GM21515 (cell line): ENCODE measurements around the gene AMMECR1L.
"Not testable (repeated sequence)": the region's sequence is repeated elsewhere in the genome, so short reads cannot be mapped to it uniquely, and the experiment has no call there.

ENCODE experiments used
- ATAC-seq: cut with Tn5 transposase; IDR thresholded peaks from one replicate; pipeline ENCODE4 v1.9.1; 2021; ENCODE audit not compliant: unreplicated experiment

AMMECR1L gene

GRCh38 chr2:127843677-127844076, 42.1 kb downstream of the AMMECR1L start:
- ATAC-seq: no peak

GRCh38 chr2:127841466-127842178, 44.1 kb downstream of the AMMECR1L start:
- no peak for ATAC-seq

DNA sequence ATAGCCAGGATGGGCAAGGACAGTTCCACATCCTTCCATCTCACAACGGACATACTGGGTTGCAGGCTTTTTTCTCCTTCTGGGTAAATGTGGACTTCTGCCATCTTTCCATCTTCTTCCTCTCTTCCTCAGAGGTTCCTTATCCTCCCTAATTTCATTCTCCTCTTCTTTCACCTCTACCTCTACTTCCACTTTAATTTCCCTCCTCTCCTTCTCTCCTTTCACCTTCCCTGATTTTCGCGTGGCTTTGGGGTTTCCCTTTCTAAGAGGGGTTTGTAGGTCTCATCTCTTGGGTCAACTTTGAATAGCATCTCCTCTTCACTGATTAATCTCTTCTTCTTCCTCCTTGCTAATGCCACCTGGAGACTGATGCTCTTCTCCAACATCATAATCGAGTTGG, 44.9 kb downstream of the AMMECR1L start:
- ATAC-seq: no peak

GRCh38 chr2:127834951-127835350, 50.8 kb downstream of the AMMECR1L start:
- no peak for ATAC-seq

DNA sequence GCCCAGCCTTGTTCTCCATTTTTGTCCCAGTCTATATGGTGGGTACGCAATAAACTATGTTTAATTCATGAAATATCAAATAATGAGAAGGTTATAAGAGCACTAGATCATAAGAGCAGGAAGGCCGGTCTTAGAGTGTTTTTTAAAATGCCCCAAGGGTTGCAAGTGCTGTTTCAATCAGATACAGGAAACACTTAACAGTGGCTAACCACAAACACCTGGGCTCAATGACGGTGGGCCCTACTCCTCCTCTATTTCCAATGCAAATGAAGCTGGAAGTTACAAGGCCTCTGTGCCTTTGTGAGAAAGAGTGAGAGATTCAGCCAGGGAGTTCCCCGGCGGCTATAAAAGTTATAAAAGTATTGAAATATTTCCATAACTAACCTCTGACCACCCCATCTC, 55.9 kb downstream of the AMMECR1L start:
- peak; percentile 98 for ATAC-seq

GRCh38 chr2:127826708-127827107, 59.0 kb downstream of the AMMECR1L start:
- ATAC-seq: not testable (repeated sequence)

- no peak for ATAC-seq
Measured at GRCh38 chr2:127826047-127826446, 59.7 kb downstream of the AMMECR1L start.

- no peak for ATAC-seq
Measured at GRCh38 chr2:127820080-127820668, 65.6 kb downstream of the AMMECR1L start.

DNA sequence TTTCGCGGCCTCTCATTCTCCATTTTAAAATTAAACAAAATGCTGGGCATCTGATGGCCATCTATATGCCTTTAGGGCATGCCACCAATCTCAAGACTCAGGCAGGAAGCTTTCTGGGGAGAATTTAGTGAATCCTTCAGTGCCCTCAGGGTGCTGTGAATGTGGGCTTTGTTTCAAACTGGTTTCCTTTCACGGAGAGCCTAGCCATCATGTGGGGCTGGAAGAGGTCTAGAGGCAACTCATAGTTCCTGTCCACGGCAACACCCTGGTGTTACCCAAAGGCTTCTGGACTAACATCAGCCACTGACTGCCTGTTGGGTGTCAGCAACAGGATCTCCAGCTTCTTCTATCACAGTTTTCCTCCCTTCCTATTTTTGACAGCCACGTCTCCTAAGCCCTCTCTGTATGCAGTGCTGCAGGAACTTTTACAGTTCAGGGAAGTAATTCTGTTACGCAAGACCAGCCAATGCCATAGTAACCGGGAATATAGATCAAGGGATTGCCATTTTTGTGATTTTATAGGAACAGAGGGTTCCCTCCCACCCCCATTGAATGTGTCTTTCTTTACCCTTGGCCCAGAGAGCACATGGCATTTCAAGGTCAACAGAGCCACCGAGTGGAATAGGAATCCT, 66.8 kb downstream of the AMMECR1L start:
- no peak for ATAC-seq

GRCh38 chr2:127818241-127818640, 67.5 kb downstream of the AMMECR1L start:
- no peak for ATAC-seq

GRCh38 chr2:127814677-127815076, 71.1 kb downstream of the AMMECR1L start:
- no peak for ATAC-seq

DNA sequence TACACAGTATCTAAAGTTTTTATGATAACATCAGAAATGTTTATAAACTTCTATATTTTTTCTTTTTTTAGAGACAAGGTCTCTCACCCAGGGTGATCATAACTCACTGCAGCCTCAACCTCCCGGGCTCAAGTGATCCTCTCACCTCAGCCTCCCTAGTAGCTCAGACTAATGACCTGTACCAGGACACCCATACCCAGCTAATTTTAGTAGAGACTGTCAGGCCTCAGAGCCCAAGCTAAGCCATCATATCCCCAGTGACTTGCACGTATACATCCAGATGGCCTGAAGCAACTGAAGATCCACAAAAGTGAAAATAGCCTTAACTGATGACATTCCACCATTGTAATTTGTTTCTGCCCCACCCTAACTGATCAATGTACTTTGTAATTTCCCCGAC, 73.3 kb downstream of the AMMECR1L start:
- ATAC-seq: not testable (repeated sequence)
